Right lobe of liver (tissue), 4 donors: Measurements from ENCODE around the gene AK1.

Source experiments
- CTCF ChIP-seq, 4 donors: fragments of 200-600 bp in 3 of 4; fragments of 450-650 bp in 1 of 4; IDR thresholded peaks; one replicate each; pipeline versions ENCODE4 v1.5.1 to v1.8.0; 2016 to 2022; ENCODE audit warnings: antibody characterized with exemption in 4 of 4, mild to moderate bottlenecking in 2 of 4
- POLR2A ChIP-seq: fragments of 450-650 bp; IDR thresholded peaks from one replicate; pipeline ENCODE4 v1.6.1; 2017; ENCODE audit warnings: antibody characterized with exemption, mild to moderate bottlenecking
- donor health status: DM: no; HTN: no; CAD: no.
- donor health status: DM: no; HTN: no; CAD: no.
- donor health status: DM: no; HTN: yes; CAD: no.

- TF ChIP-seq CTCF (IDR thresholded peaks at IDR 0.05), result no peak
- no peak for TF ChIP-seq POLR2A
Measured at GRCh38 chr9:127829205-127829906, 48.1 kb downstream of the AK1 start.
